Lower leg skin (tissue), 4 donors: ENCODE data around the gene ANKFN1. TPM values are rescaled to one million over a fixed set of nuclear protein-coding genes. Genes with fewer than 3 reads are reported as not detected.

ENCODE experiments used
- DNase-seq, 2 donors: peaks; one replicate each; pipeline ENCODE4 v3.0.0-alpha.2; 2019; ENCODE audit warnings: low spot score in 2 of 2
- H3K4me3 ChIP-seq: fragments of 200-600 bp; sonication (generic); 2 replicates; pipeline ENCODE4 v1.5.1; 2017; ENCODE audit warnings: mild to moderate bottlenecking, low read depth; ENCODE audit not compliant: poor library complexity, severe bottlenecking
- POLR2A ChIP-seq, 2 donors: fragments of 450-650 bp; IDR thresholded peaks; one replicate each; pipeline ENCODE4 v1.6.1; 2016 to 2017; ENCODE audit warnings: antibody characterized with exemption in 2 of 2, mild to moderate bottlenecking in 1 of 2, moderate library complexity in 1 of 2
- WGBS, 2 donors: methylation state at CpG; one replicate each; pipeline ENCODE4 v1.1.5; 2018; 5-methylcytosine and 5-hydroxymethylcytosine counted together
- intact Hi-C: fragments of 100-400 bp; cut with DNase I; formaldehyde crosslinking; loops from one replicate; pipeline ENCODE4 v1.15.0; 2023; ENCODE audit warnings: low total_unique reads
- total RNA-seq, 4 donors: library from RNA; depleted of rRNA; stranded (reverse); fragments of >200 nt; gene quantifications; one replicate each; pipeline ENCODE4 v1.1.0, GENCODE V29; 2016
- TF ChIP-seq, protein P1 (sequence below), 3 donors: fragments of 450-650 bp; IDR thresholded peaks; one replicate each; pipeline ENCODE4 v1.5.1; 2016; ENCODE audit warnings: antibody characterized with exemption in 3 of 3, mild to moderate bottlenecking in 3 of 3, moderate library complexity in 2 of 3

The ANKFN1 gene
- total RNA-seq, 4 donors from 2014 or later: 1.1 to 3.1 (median 1.4) TPM

DNA sequence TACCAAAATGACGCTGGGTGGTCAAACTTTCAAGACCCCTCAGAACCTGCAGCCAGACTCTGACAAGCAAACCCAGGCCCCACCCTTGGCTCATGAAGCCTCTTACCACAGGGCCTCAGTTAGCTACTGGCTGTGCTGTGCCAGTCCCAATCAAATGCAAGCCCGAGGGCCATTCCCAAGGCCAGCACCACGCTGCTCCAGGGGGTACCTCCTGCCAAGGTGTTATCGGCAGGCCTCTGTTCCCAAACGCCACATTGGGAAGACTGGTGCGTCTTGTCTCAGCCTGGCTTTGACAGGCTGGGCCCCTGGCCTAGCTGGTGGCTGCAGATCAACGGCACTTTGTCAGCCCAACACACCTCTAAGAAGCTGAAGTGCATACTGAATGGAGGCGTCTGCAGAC is 404.4 kb downstream of the ANKFN1 start:
- DNase-seq: no peak
- 66 to 67% methylated on average over 8 of the region's 8 CpGs for WGBS, 2 donors
- TF ChIP-seq POLR2A (IDR thresholded peaks at IDR 0.05): no peak
- TF ChIP-seq, protein P1, sequence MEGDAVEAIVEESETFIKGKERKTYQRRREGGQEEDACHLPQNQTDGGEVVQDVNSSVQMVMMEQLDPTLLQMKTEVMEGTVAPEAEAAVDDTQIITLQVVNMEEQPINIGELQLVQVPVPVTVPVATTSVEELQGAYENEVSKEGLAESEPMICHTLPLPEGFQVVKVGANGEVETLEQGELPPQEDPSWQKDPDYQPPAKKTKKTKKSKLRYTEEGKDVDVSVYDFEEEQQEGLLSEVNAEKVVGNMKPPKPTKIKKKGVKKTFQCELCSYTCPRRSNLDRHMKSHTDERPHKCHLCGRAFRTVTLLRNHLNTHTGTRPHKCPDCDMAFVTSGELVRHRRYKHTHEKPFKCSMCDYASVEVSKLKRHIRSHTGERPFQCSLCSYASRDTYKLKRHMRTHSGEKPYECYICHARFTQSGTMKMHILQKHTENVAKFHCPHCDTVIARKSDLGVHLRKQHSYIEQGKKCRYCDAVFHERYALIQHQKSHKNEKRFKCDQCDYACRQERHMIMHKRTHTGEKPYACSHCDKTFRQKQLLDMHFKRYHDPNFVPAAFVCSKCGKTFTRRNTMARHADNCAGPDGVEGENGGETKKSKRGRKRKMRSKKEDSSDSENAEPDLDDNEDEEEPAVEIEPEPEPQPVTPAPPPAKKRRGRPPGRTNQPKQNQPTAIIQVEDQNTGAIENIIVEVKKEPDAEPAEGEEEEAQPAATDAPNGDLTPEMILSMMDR (IDR thresholded peaks at IDR 0.05): no peak
- no peak overlapping the region for H3K4me3 ChIP-seq
- intact Hi-C loops: no loop called here

DNA sequence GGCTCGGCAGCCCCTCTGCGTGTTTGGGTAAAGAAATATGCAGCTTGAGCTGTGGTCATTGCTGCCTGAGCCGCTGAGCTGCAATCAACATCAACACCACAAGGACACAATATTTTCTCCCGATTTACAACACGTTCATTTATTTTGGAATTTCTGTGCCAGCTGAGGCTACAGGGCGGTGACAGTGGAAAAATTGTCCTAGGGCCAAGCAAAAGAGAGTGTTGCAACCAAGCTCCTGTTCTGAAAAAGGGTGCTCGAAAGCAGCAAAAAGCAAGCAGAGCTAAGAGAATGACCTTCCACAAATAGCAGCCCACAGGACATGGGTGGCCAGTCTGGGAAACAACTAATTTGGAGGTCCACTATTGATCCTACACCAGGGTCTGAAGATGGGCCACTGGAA is 404.8 kb downstream of the ANKFN1 start:
- WGBS, 2 donors: 43 to 52% methylated on average over 7 of the region's 7 CpGs
- intact Hi-C loops: no loop called here
- H3K4me3 ChIP-seq: no peak overlapping the region
- peak in 1 of 2 donors; percentile 19 for DNase-seq
- no peak for TF ChIP-seq POLR2A (IDR thresholded peaks at IDR 0.05)
- TF ChIP-seq, protein P1 (IDR thresholded peaks at IDR 0.05): no peak
